Stimulated activated CD8-positive, alpha-beta memory T cell treated with anti-CD3 and anti-CD28 coated beads, Interleukin-2, amount 100 ng/mL, for 48 hours (primary cell): ENCODE data around the gene RANBP1.
"Not testable (repeated sequence)": the region's sequence is repeated elsewhere in the genome, so short reads cannot be mapped to it uniquely, and the experiment has no call there.

Experiments used
- DNase-seq, 2 donors: peaks; one replicate each; pipeline ENCODE4 v3.0.0-alpha.2; 2020; ENCODE audit warnings: low read depth in 2 of 2

RANBP1 gene

GRCh38 chr22:20115691-20116375, at the start of gene RANBP1:
Gene RANBP1 (plus strand): TSS chr22:20116104. CDS start chr22:20116185, 81 bp downstream.
- DNase-seq = no peak

GRCh38 chr22:20066617-20067383, 49.1 kb upstream of the RANBP1 start:
- DNase-seq = no peak

GRCh38 chr22:20067384-20067682, 48.6 kb upstream of the RANBP1 start:
- DNase-seq = not testable (repeated sequence)

- DNase-seq = no peak
These were observed 47.3 kb upstream of the RANBP1 start for GRCh38 chr22:20068640-20069039.

GRCh38 chr22:20069331-20070042, 46.4 kb upstream of the RANBP1 start:
- no peak for DNase-seq

GRCh38 chr22:20071524-20071972, 44.4 kb upstream of the RANBP1 start:
- no peak for DNase-seq

- no peak for DNase-seq
These were observed 39.2 kb upstream of the RANBP1 start for GRCh38 chr22:20076627-20077172.

- DNase-seq = peak; percentile 52 to 59
These were observed 36.0 kb upstream of the RANBP1 start, which contains the start of gene DGCR8 for GRCh38 chr22:20079745-20080444. Gene DGCR8 (plus strand): TSS chr22:20080241. CDS start chr22:20085964, 5,723 bp downstream.

GRCh38 chr22:20080445-20080775, 35.5 kb upstream of the RANBP1 start:
- peak; percentile 62 to 66 for DNase-seq

GRCh38 chr22:20080776-20081654, 34.9 kb upstream of the RANBP1 start:
- DNase-seq = no peak

- no peak for DNase-seq
These were observed 32.6 kb upstream of the RANBP1 start for GRCh38 chr22:20083157-20083890.

GRCh38 chr22:20083891-20084546, 31.9 kb upstream of the RANBP1 start:
- no peak for DNase-seq

- DNase-seq = peak in 1 of 2 donors; percentile 22
These were observed 31.1 kb upstream of the RANBP1 start for GRCh38 chr22:20084547-20085413.

GRCh38 chr22:20085651-20086050, 30.3 kb upstream of the RANBP1 start:
- DNase-seq = no peak

GRCh38 chr22:20086101-20086599, 29.8 kb upstream of the RANBP1 start:
- no peak for DNase-seq

GRCh38 chr22:20086763-20087162, 29.1 kb upstream of the RANBP1 start:
- no peak for DNase-seq

- no peak for DNase-seq
These were observed 28.3 kb upstream of the RANBP1 start for GRCh38 chr22:20087319-20088262.
